HG03064 (cell line): ENCODE data around the gene GOLT1A.

ENCODE experiments used
- ATAC-seq: cut with Tn5 transposase; IDR thresholded peaks from one replicate; pipeline ENCODE4 v1.9.1; 2021; ENCODE audit warnings: low read depth; ENCODE audit not compliant: unreplicated experiment

The GOLT1A gene

GRCh38 chr1:204213668-204214662 is at the start of gene GOLT1A:
TSS of gene GOLT1A (minus strand) at chr1:204213988. CDS start at chr1:204213906, 82 bp downstream.
- peak; percentile 71 for ATAC-seq

- no peak for ATAC-seq
Measured at GRCh38 chr1:204263254-204263910, 49.6 kb upstream of the GOLT1A start.

- no peak for ATAC-seq
Measured at GRCh38 chr1:204262506-204263253, 48.9 kb upstream of the GOLT1A start.

GRCh38 chr1:204261746-204262505 is 48.1 kb upstream of the GOLT1A start:
- ATAC-seq, result no peak

- ATAC-seq, result no peak
Measured at GRCh38 chr1:204261266-204261665, 47.5 kb upstream of the GOLT1A start.

- ATAC-seq, result no peak
Measured at GRCh38 chr1:204260601-204261197, 46.9 kb upstream of the GOLT1A start.

GRCh38 chr1:204259782-204260181 is 46.0 kb upstream of the GOLT1A start:
- ATAC-seq, result no peak

GRCh38 chr1:204259196-204259595 is 45.4 kb upstream of the GOLT1A start:
- no peak for ATAC-seq

GRCh38 chr1:204258213-204259115 is 44.7 kb upstream of the GOLT1A start:
- no peak for ATAC-seq

GRCh38 chr1:204257446-204257845 is 43.7 kb upstream of the GOLT1A start:
- no peak for ATAC-seq

GRCh38 chr1:204256531-204256930 is 42.7 kb upstream of the GOLT1A start:
- ATAC-seq, result no peak

- no peak for ATAC-seq
Measured at GRCh38 chr1:204255966-204256365, 42.2 kb upstream of the GOLT1A start.

GRCh38 chr1:204255225-204255624 is 41.4 kb upstream of the GOLT1A start:
- ATAC-seq, result no peak

- ATAC-seq, result no peak
Measured at GRCh38 chr1:204254031-204254661, 40.4 kb upstream of the GOLT1A start.

- ATAC-seq, result no peak
Measured at GRCh38 chr1:204251926-204252689, 38.3 kb upstream of the GOLT1A start.

- no peak for ATAC-seq
Measured at GRCh38 chr1:204251286-204251685, 37.5 kb upstream of the GOLT1A start.

- ATAC-seq, result no peak
Measured at GRCh38 chr1:204250428-204251030, 36.7 kb upstream of the GOLT1A start.
